ENCODE measurements around the gene PDAP1.
"Not testable (repeated sequence)": the region's sequence is repeated elsewhere in the genome, so short reads cannot be mapped to it uniquely, and the experiment has no call there.

PDAP1 gene

DNA sequence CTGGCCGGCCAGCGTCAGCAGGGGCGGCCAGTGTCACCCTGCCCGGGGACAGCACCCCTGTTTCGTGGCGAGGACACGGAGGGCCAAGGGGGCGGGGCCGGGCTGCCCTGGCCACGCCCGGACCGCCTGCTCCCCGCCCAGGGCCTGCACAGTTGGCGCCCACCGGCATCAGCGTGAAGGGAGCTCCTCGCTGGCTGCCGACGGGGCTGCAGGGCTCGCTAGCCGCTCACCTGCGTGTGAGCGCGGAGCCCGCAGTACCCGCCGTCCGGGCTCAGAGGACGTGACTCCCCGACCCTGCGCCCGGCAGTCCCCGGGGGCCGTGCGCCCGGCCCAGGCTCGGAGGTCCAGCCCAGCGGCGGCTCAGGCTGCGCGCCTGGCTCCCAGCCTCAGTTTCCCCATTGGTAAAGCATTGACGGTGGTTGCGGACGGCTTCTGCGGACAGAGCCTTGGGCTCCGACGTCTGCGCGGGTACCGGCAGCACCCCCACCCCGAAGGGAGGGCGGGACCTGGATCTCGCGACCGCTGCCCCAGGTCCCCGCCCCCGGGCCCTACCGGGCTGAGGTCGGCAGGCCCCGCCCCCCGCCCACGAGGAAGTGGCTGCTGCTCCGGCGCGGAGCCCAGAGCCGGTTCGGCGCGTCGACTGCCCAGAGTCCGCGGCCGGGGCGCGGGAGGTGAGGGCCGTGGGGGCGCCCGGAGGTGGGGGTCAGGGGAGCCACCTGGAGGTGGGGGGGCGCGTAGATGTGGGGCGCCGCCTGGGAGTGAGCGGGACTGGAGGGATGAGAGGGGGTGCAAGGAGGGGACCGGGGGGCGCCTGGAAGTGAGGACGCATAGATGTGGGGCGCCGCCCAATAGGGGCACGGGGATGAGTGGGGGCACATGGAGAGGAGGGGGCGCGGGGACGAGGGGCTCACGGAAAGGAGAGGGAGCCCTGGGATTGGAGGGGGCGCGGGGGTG is 34.0 kb downstream of the PDAP1 start, which contains the start of gene ARPC1B:
TSS of gene ARPC1B (plus strand) at position 620 of the 954 bp plus-strand sequence. CDS start 10,985 bp downstream, outside the sequence.
- no peak for DNase-seq

DNA sequence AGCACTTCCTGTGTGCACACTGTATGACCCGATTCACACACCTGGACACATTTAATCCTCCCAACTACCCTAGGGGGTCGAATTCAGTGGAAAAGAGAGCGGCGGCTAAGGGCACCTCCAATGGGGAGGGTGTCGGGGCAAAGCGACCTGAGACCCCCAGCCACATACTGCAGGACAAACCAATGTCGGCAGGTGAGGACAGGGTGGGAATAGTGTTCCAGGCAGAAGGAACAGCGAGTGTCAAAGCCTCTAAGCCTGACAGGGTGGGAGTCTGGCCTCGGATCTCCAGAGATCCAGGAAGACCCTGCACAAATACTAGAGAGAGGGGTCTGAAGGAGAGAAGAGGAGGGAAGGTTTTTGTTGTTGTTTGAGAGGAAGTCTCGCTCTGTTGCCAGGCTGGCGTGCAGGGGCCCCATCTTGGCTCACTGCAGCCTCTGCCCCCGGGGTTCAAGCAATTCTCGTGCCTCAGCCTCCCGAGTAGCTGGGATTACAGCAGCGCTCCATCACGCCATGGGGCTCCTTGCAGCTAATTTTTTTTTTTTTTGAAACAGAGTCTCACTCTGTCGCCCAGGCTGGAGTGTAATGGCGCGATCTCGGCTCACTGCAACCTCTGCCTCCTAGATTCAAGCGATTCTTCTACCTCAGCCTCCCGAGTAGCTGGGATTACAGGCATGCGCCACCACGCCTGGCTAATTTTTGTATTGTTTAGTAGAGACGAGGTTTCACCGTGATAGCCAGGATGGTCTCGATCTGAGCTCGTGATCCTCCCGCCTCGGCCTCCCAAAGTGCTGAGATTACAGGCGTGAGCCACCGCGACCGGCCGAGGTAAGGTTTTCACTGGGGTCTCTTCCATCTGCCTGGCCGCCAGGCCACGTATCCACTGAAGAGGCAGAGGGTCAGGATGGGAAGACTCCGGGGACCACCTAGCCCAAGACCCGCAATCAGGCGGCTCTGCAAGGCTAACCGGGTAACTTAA is 35.0 kb downstream of the PDAP1 start:
- DNase-seq = no peak

DNA sequence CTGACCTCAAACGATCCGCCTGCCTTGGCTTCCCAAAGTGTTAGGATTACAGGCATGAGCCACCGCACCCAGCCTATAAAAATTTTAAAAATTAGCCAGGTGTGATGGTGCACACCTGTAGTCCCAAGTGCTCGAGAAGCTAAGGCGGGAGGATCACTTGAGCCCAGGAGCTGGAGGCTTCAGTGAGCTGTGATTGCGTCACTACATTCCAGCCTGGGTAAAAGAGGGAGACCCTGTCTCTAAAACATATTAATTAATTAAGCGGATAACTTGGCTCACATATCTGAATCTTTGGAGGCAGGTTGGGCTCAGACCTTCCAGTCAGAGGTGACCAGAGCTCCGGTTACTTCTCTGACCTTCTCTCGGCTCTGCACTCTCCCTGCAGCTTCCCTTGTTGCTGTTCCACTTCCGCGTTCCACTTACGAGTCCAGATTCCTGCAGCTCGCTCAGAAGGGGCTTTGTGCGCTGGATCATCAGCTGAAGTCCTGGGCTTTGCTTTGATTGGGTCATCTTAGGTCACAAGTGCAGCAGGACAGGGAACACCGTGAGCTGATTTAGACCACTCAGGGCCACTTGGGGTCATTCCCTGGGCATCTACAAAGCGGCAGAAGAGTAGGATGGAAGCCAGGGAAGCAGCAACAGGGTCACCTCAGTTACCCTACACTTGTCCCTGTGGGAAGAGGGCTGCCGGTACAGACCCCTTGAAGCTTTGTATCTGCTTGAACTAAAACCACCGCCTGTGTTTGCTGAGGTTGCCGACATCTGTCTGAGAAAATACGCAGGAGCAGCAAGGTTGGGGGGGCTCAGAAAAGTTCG is 35.9 kb downstream of the PDAP1 start:
- no peak for DNase-seq

DNA sequence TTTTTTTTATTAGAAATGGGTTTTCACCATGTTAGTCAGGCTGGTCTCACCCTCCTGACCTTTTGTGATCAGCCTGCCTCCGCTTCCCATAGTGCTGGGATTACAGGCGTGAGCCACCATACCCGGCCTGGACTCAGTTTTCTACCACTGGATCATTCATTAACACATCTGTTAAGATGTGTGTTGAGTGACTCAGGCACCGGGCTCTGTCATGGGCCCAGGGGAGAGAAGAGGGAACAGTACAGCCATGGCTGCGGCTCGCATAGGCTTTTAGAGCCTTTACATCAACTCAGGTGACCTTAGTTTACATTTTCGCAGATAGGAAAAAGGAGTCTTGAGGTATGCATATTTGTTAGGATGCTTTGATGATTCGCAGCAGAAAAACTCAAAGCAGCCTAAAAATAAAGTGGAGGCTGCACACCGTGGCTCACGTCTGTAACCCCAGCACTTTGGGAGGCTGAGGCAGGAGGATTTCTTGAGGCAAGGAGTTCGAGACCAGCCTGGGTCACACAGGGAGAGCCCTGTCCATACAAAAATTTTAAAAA is 36.9 kb downstream of the PDAP1 start:
- DNase-seq = no peak

DNA sequence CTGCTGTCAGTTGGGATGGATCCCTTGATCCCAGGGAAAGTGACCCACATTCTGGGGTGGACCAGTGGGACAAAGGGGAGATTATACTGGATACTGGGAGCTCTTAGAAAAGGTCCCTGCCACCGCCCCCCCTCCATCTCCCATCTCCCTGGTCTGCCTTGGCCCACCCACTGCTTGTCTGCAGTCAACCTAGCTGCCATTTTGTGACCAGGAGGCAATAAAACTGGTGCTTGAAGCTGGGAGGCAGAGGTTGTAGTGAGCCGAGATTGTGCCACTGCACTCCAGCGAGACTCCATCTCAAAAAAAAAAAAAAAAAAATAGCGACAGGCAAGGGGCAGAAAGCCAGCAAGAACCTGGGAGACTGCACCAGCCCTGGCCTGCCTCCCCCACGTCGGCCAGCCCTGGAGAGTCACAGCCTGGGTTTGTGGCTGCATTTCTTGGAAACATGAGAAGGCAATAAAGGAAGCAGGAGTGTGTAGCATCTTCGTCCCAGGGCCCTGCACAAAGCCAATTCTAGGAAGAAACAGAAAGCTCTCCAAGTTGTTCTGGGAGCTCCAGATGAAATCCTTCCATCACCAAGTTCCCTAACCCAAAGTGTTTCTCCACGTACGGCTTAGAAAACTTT is 38.5 kb downstream of the PDAP1 start:
- no peak for DNase-seq

DNA sequence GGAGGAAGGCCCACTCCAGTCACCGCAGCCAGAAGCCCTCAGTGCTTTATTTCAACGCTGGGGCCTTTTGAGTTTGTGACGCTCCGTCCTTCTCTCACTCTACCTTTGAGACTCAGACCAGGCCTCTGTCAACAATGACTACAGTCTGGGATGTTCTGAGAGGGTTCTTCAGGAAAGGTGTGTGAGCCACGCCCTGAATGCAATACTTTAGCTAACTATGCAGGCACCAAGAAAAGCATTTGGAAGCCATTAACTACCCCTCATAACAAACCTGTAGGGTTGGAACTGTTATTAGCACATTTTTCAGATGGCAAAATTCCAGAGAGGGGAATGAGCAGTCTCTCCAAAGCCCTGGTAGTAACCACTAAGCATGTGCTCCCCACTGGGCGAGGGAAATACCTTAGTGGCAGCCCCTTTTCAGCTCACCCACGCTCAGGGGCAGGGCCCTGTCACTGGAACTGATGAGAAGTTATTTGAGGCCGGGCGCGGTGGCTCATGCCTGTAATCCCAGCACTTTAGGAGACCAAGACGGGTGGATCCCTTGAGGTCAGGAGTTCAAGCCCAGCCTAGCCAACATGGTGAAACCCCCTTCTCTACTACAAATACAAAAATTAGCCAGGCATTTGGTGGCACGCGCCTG is 39.5 kb downstream of the PDAP1 start:
- DNase-seq = no peak

DNA sequence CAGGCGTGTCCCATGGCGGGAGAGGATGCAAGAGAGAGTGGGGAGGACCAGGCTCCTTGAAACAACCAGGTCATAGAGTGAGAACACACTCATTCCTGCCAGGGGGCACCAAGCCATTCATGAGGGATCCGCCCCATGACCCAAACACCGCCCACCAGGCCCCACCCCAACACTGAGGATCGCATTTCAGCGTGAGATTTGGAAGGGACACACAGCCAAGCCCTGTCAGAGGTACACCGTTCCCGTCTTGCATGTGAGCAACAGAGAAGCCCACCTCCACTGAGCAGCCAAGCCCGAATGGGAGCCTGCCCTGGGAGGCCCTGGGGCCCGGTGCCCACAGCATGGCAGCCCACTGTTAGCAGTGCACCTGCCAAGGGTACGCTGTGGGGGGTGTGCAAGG is 41.8 kb downstream of the PDAP1 start:
- no peak for DNase-seq

DNA sequence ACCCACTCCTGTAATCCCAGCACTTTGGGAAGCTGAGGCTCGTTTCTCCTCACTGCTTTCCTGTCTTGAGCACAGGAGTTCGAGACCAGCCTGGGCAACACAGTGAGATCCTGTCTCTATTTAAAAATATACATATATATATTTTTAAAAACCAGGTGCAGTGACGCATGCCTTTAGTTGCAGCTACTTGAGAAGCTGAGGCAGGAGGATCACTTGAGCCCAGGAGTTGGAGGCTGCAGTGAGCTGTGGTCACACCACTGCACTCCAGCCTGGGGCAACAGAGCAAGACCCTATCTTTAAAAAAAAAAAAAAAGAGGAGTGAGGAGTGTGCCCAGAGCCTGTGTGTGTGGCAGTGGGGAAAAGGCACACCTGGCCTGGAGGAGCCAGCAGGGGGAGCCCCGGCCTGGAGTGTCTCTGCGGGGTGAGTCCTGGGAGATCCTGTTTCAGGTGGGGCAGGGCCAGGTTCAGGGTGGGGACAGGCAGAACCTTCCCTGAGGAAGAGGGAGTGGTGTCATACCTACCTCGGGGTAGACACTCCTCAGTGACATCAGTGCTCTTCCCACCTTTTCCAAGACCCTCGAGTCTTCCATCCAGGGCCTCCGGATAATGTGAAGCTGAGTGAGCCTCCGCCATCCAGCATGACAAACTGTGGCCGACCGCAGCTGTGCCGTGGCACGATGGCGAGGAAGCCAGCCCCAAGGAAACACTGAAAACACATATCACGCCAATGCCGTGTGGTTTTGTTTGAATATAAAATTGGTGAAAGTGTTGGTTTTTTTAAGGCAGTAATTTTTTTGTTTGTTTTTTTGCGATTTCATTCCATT is 42.9 kb downstream of the PDAP1 start:
- DNase-seq = no peak

DNA sequence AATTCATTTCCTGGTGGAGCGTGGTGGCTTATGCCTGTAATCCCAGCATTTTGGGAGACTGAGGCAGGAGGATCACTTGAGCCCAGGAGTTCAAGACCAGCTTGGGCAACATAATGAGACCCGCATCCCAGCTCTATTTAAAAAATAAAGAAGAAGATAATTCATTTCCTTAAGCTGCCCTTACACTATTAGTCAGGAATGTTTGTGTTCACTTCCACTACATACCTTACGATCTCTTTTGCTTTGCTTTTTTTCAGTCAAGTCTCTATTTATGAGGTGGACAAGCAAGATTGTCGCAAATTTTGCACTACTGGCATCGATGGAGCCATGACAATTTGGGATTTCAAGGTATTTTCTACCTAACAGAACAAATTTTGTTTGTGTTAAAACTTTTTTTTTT is 45.1 kb downstream of the PDAP1 start:
- no peak for DNase-seq

DNA sequence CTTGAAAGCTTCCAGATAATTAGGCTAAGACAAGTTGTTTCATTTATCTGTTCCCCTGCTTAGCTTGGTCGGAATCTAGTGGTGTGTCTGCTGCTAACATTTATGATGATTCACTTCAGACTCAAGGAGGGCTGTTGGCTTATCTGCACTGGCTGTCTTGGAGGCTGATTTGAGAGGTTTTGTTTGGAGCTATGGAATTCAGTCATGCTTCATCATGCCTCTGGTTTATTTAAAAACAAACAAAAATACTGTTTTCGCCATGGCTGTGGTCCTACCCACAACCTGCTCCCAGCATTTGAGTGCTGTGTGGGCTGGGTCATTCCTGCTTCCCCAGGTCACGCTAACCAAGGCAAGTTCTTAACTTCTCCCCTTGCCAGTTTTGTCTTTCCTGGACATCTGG is 45.6 kb downstream of the PDAP1 start:
- DNase-seq = no peak

DNA sequence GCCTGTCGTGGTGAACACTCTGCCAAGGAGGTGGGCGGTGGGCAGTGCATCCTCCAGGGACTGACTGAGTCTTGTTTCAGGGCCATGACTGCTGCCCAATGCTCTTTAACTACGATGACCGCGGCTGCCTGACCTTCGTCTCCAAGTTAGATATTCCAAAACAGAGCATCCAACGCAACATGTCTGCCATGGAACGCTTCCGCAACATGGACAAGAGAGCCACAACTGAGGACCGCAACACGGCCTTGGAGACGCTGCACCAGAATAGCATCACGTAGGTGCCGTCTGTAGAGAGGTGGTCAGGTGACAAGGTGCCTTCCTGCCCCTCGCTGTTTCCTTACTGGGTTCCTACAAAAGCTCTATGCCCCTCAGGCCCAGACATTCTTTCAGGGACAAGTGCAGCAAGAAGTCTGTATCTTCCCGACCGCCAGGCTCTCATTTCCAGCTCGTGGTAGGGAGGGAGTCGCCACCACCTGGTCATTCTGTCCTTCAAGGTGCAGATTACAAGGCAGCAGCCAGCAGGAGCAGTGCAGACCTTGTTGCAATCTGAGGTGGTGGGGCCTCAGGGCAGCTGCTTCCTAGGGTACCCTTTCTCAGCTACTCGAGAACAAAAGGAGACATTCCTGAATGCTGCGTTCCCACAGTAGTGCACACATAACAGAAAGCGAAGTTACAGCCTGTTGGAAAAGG is 48.8 kb downstream of the PDAP1 start:
- no peak for DNase-seq

DNA sequence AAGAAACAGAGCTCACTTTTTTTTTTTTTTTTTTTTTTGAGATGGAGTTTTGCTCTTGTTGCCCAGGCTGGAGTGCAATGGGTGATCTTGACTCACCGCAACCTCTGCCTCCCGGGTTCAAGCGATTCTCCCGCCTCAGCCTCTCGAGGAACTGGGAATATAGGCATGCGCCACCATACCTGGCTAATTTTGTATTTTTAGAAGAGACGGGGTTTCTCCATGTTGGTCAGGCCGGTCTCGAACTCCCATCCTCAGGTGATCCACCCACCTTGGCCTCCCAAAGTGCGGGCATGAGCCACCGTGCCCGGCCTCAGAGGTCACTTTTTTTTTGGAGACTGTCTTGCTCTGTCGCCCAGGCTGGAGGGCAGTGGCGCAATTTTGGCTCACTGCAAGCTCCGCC is 49.9 kb downstream of the PDAP1 start:
- not testable (repeated sequence) for DNase-seq

DNA sequence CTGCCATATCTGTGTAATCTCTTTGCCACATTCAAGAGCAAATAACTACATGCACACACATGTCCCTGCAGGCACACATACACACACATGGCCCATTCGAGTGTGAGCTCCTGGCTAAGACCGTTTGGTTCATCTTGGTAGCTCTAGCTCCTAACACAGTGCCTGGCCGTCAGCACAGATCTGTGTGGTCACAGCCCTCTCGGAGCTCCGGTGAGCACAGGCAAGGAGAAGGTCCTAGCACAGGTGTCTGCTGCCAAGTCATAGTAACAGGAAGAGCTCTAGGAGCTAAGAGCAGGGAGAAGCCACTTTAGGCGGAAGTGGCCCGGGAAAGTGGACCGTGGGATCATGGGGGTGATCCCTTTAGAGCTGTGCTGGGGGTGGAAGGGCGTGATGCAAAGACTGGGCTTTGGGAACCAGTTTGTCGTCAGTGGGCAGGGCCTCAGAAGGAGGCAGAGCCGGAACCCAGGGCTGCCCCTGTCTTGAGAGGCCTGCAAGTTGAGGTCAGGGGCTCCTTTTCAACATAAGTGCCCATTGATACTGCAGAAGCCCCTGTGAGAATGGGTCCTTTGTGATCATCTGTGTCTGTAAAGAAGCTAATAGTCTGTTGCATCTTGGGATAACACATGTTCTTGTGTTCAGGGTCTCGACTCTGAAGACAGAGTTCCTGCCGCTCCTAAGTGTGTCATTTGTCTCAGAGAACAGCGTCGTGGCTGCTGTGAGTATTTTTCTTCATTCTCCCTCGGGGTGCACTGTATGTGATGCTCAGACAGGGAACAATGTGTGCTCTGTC is 50.5 kb downstream of the PDAP1 start:
- no peak for DNase-seq

DNA sequence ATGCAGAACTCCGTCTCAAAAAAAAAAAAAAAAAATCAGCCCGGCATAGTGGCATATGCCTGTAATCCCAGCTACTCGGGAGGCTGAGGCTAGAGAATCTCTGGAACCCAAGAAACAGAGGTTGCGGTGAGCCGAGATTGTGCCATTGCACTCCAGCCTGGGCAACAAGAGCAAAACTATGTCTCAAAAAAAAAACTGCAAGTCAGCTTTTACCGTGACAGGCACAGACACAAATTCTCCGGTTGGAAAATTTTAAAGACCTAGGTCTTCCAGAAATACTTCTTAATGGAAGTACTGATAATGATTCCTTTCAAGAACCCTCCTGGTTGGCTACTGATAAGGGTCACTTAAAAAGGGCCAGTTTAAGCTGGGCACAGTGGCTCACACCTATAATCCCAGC is 53.3 kb downstream of the PDAP1 start:
- DNase-seq = no peak

DNA sequence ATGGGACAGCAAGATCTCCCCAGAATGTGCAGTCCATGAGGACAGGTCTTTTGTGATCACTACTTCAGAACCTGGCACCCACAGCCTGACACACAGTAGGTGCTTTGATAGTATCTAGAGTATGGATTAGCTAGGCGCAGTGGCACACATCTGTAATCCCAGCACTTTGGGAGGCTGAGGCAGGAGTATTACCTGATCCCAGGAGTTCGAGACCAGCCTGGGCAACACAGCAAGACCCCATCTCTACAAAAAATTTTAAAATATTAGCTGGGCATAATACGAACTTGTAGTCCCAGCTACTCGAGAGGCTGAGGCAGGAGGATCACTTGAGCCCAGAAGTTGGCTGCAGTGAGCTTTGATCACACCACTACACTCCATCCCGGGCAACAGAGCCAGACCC is 56.1 kb downstream of the PDAP1 start:
- DNase-seq = no peak

DNA sequence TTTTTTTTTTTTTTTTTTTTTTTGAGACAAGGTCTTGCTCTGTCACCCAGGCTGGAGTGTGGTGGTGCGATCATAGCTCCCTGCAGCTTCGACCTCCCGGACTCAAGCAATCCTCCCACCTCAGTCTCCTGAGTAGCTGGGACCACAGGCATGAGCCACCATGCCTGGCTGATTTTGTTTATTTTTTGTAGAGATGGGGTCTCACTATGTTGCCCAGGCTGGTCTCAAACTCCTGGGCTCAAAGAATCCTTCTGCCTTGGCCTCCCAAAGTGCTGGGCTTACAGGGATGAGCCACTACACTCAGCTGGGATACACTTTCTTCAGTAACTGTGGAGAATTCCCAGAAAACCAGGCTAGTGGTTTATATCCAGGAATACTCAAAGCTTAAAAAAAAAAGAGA is 57.8 kb downstream of the PDAP1 start:
- DNase-seq = not testable (repeated sequence)

Measured in NCI-H446 treated with DMSO at 0.1 percent for 48 hours (cell line).